Measurements from ENCODE around the gene APOO. TPM values are rescaled to one million over a fixed set of nuclear protein-coding genes. Genes with fewer than 3 reads are reported as not detected.
"Not testable (repeated sequence)": the region's sequence is repeated elsewhere in the genome, so short reads cannot be mapped to it uniquely, and the experiment has no call there.

Gene APOO
- total RNA-seq, 1 experiment from 2014 or later = 23.4 TPM

- CTCF ChIA-PET = interaction anchor here (0.6 kb wide), 1 partner anchor 78 kb away, joined by 4 read pairs; the partner anchor contains the start of gene SAT1
- no peak for DNase-seq
- Histone ChIP-seq H3K27me3 (replicated peaks; ENCODE audit: control insufficient read depth, insufficient read depth, low read length) (no peaks in the 10 kb centered on the region), H3K4me3 (ENCODE audit: low read depth, low read length) (no peak overlapping the region), H3K4me1 (no peaks in the 10 kb centered on the region), H3K36me3 (ENCODE audit: control insufficient read depth, insufficient read depth, low read length) (no peaks in the 10 kb centered on the region), H3K9me3 (no peaks in the 10 kb centered on the region)
- POLR2A ChIA-PET = no interaction called here
- no peaks in the 10 kb centered on the region for H3K27me3 Mint-ChIP-seq (ENCODE audit: insufficient read depth, unreplicated experiment)
- H3K9me3 Mint-ChIP-seq (ENCODE audit: unreplicated experiment) = no peaks in the 10 kb centered on the region
- H3K4me3 Mint-ChIP-seq (ENCODE audit: unreplicated experiment) = no peak overlapping the region
- H3K36me3 Mint-ChIP-seq (ENCODE audit: insufficient read depth, unreplicated experiment) = no peaks in the 10 kb centered on the region
- H3K4me1 Mint-ChIP-seq (ENCODE audit: low read depth, unreplicated experiment) = no peaks in the 10 kb centered on the region
- intact Hi-C loops (cut with micrococcal nuclease; ENCODE audit: unreplicated experiment) = no loop called here
- TF ChIP-seq CTCF (IDR thresholded peaks at IDR 0.05; ENCODE audit: insufficient read depth in 1 of 2, low read depth in 1 of 2, low read length in 1 of 2, severe bottlenecking in 1 of 2, unreplicated experiment in 1 of 2) = no peak
- no peak overlapping the region for H3K27ac Mint-ChIP-seq (ENCODE audit: unreplicated experiment)
- no TSS peak for BruUV-seq (replicated peaks)
Observed at GRCh38 chrX:23861215-23861896, 46.4 kb downstream of the APOO start.

GRCh38 chrX:23859238-23859637 is 48.5 kb downstream of the APOO start:
- H3K9me3 Mint-ChIP-seq (ENCODE audit: unreplicated experiment); H3K4me1 Mint-ChIP-seq (ENCODE audit: low read depth, unreplicated experiment); H3K4me3 Mint-ChIP-seq (ENCODE audit: unreplicated experiment); POLR2A ChIA-PET; H3K4me3 ChIP-seq (ENCODE audit: low read depth, low read length); H3K27me3 ChIP-seq (replicated peaks; ENCODE audit: control insufficient read depth, insufficient read depth, low read length); H3K27ac Mint-ChIP-seq (ENCODE audit: unreplicated experiment); CTCF ChIA-PET; BruUV-seq (replicated peaks); DNase-seq; H3K4me1 ChIP-seq; H3K9me3 ChIP-seq; H3K36me3 Mint-ChIP-seq (ENCODE audit: insufficient read depth, unreplicated experiment); H3K36me3 ChIP-seq (ENCODE audit: control insufficient read depth, insufficient read depth, low read length); H3K27me3 Mint-ChIP-seq (ENCODE audit: insufficient read depth, unreplicated experiment): not testable (repeated sequence)
- intact Hi-C loops (cut with micrococcal nuclease; ENCODE audit: unreplicated experiment) = loop anchor here (5.0 kb wide), 1 partner anchor 77 kb away; the partner anchor contains the start of gene SAT1

- no peak for DNase-seq
- H3K4me3 Mint-ChIP-seq (ENCODE audit: unreplicated experiment) = no peak overlapping the region
- no peaks in the 10 kb centered on the region for H3K27me3 Mint-ChIP-seq (ENCODE audit: insufficient read depth, unreplicated experiment)
- Histone ChIP-seq H3K4me1 (peaks cover 5% of the 10 kb centered on the region; the same call in 1 of the 2 replicates), H3K27me3 (replicated peaks; ENCODE audit: control insufficient read depth, insufficient read depth, low read length) (no peaks in the 10 kb centered on the region), H3K4me3 (ENCODE audit: low read depth, low read length) (no peak overlapping the region), H3K36me3 (ENCODE audit: control insufficient read depth, insufficient read depth, low read length) (no peaks in the 10 kb centered on the region), H3K9me3 (no peaks in the 10 kb centered on the region)
- no peaks in the 10 kb centered on the region for H3K36me3 Mint-ChIP-seq (ENCODE audit: insufficient read depth, unreplicated experiment)
- BruUV-seq (replicated peaks) = no TSS peak
- intact Hi-C loops (cut with micrococcal nuclease; ENCODE audit: unreplicated experiment) = loop anchor here (5.0 kb wide), 1 partner anchor 76 kb away; the partner anchor contains the start of gene SAT1
- POLR2A ChIA-PET = interaction anchor here (0.6 kb wide), 1 partner anchor 75 kb away, joined by 3 read pairs; the partner anchor contains the start of gene SAT1
- no peaks in the 10 kb centered on the region for H3K4me1 Mint-ChIP-seq (ENCODE audit: low read depth, unreplicated experiment)
- no peak for TF ChIP-seq CTCF (IDR thresholded peaks at IDR 0.05; ENCODE audit: insufficient read depth in 1 of 2, low read depth in 1 of 2, low read length in 1 of 2, severe bottlenecking in 1 of 2, unreplicated experiment in 1 of 2)
- H3K9me3 Mint-ChIP-seq (ENCODE audit: unreplicated experiment) = no peaks in the 10 kb centered on the region
- no peak overlapping the region for H3K27ac Mint-ChIP-seq (ENCODE audit: unreplicated experiment)
- CTCF ChIA-PET = no interaction called here
Observed at GRCh38 chrX:23857935-23858334, 49.8 kb downstream of the APOO start.

Measured in Caco-2 (cell line).